Kidney tubule cell (primary cell): Measurements from ENCODE around the gene SUSD2.
"Not testable (repeated sequence)": the region's sequence is repeated elsewhere in the genome, so short reads cannot be mapped to it uniquely, and the experiment has no call there.

ENCODE experiments used
- DNase-seq: peaks from one replicate; pipeline ENCODE4 v3.0.0-alpha.2; 2018; ENCODE audit warnings: low spot score

SUSD2 gene, protein sequence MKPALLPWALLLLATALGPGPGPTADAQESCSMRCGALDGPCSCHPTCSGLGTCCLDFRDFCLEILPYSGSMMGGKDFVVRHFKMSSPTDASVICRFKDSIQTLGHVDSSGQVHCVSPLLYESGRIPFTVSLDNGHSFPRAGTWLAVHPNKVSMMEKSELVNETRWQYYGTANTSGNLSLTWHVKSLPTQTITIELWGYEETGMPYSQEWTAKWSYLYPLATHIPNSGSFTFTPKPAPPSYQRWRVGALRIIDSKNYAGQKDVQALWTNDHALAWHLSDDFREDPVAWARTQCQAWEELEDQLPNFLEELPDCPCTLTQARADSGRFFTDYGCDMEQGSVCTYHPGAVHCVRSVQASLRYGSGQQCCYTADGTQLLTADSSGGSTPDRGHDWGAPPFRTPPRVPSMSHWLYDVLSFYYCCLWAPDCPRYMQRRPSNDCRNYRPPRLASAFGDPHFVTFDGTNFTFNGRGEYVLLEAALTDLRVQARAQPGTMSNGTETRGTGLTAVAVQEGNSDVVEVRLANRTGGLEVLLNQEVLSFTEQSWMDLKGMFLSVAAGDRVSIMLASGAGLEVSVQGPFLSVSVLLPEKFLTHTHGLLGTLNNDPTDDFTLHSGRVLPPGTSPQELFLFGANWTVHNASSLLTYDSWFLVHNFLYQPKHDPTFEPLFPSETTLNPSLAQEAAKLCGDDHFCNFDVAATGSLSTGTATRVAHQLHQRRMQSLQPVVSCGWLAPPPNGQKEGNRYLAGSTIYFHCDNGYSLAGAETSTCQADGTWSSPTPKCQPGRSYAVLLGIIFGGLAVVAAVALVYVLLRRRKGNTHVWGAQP

DNA sequence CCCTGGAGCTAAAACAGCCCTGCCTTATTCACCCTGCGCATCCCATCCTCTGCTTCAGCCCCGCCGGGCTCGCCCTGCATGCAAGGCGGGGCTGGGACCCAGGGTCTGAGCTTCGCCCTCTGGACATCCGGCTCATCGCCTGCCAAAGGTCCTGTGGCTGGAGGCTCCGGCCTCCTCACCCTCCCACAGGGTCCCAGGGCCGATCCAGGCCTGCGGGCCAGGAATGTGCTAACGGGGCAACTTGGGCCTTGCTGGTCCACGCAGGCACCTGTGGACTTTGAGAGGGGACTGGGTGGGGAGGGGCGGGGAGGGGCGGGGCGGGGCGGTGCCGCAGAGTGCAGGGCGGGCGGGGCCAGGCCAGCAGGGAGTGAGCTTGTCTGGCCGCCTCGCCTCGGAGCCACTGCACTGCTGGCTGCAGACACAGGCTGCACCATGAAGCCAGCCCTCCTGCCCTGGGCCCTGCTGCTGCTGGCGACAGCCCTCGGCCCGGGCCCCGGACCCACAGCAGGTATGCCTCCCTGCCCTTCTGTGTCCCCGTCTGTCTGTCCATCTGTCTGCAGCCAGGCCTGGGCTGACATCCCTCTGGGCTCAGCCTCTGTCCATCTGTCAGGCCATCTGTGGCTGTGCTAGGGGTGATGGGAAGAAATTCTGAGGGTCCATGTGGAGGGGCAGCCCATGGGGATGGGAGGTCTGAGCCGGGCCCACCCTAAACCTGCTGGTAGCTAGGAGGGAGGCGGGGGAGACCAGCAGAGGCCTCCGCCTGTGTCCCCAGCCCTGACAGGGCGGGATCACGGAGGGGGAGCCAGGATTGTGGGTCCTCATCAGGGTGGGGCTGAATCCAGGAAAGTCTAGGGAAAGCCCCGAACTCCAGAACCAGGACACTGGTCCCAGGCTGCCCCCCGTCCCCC lies at the start of gene SUSD2:
SUSD2 (plus strand) TSS at position 400 of the 908 bp plus-strand sequence; CDS start at position 433, 33 bp downstream.
- no peak for DNase-seq

DNA sequence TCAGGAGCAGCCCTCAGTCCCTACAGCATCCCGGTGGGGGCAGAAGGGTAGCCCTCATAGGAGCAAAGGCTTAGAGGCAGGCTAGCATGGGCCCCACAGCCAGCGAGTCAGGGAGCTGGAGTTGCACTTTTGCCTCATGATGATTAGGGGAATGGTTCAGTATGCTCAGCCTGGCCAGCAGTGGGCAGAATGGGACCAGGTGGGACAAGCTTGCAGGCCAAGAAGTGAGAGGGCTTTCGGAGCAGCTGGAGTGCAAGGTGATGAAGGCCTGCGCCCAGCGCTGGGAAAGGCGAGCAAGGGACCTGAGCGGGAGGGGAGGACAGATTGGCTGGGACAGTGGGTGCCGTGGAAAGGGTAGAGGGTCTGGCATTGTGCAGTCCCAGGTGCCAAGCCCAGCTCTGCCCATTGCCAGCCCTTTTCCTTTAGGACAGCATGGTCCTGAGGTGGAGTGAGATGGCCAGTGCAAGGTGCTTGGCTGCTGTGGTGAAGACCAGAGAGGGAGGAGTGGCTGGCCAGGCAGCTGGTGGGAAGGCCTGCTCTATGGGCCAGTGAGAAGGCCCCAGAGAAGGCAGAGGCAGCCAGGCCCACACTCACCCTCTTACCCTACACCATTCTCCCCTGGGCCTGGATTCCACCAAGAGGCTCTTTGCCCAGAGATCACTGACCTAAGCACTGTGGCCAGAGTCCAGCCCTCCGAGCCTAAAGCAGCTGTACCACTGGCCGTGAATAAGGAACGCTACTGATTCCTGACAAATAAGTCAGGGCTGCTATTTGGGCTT lies 47.9 kb upstream of the SUSD2 start:
- DNase-seq, result no peak

DNA sequence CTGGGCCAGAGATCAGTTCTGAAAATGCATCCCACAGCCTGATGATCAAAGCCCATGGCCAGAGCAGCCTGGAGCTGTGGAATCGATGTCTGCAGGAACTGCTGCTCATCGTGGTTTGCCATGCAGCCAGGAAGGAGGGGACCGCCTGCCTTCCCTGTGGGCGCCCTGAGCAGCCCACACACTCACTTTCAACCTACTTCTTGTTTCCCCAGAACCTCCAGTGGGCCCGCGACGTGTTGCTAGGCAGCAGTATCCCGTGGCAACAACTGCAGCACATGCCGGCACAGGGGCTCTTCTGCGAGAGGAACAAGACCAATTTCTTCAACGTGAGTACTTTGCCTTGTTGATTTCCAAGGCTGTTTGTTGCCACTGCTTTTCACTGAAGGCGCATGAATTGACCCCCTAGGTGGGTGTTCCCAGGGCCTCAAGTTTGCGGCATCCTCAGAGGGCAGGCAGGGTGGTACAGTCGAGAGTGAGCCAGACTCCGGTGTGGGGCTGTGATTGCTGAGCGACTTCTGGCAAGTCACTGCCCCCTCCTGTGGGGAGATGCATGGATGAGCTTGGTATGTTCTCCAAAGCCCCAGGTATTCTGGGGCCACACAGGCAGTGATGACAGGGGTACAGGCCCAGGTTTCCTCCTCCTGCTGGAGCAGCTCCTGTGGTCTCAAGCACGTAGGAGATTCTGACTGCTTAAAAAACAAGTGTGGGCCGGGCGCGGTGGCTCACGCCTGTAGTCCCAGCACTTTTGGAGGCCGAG lies 47.0 kb upstream of the SUSD2 start:
- DNase-seq, result no peak

DNA sequence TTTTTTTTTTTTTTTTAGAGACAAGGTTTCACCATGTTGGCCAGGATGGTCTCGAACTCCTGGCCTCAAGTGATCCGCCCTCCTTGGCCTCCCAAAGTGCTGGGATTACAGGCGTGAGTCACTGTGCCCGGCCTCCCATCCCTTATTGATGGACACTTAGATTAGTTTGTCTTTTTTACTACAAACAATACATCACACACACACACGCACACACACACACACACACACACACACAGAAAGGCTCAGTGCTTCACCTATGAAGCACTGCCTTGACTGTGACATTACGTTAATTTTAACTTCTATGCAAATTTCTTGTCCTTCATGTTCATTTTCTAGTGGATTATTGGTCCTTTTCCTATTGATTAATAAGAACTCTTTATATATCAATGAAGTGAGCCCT lies 44.8 kb upstream of the SUSD2 start:
- not testable (repeated sequence) for DNase-seq

DNA sequence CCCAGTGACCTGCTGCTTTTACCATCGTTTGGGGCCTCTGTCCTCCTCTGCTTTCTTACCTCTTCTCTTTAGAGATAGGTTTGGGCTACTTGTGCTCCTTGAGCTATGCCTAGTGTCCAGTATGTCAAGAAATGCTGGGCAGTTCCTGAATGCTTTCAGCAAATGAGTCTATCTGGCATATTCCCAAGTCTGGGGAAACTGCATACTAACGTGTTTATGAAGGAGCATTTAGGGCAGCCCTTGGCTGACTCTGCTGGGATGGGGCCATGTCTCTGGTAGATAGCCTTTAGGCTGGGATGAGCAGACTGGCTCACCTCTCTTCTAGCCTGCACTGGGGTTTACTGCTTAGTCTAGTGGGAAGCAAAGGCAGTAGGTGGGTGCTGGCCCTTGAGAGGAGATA lies 43.7 kb upstream of the SUSD2 start:
- DNase-seq, result no peak

DNA sequence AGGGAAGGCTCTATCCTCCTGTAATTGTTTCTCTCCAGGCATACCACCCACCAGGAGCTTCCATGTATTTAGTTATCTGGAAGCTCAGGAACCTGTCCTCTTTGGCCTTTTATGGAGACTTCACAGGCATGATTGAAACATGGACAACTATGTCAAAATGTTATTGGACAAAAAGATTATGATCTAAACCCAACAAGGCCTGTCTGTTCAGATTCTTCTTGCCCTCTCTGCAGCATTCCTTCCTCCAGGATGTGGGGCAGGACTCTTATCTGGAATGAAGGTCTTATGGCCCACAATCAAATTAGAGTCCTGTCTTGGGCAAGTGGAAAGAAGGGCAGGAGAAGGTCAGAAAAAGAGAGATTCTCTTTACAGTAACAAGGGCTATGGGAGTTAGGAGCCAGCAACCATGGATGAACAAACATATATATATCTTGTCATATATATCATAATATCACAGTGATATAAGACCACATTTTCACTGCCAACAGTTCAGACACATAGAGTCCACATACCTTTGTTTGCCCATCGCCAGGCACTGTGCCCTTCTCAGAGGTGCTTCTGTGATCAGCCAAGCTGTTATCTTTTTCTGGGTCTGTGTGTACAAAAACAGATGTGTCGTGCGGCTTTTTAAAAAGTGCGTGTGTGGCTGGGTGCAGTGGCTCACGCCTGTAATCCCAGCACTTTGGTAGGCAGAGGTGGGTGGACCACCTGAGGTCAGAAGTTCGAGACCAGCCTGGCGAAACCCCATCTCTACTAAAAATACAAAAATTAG lies 42.5 kb upstream of the SUSD2 start:
- DNase-seq, result no peak

DNA sequence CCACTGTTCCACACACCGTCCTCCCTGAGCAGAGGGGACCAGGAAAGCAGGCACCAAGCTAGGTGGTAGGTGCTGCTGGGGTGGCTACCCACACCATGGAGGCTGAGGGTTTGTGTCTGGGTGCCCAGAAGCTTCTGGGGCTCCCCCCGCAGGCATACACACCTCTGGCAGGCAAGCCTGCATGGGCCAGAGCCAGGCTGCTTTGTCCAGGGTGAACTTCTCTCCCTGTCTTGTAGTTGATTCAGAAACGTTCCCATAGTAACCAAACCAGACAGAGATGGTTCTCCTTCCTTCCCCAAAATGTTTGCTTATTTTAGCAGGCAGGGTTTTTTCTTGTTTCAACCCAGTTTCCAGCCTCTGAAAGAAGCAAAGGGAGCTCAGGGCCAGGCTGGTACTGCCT lies 40.9 kb upstream of the SUSD2 start:
- DNase-seq, result no peak

DNA sequence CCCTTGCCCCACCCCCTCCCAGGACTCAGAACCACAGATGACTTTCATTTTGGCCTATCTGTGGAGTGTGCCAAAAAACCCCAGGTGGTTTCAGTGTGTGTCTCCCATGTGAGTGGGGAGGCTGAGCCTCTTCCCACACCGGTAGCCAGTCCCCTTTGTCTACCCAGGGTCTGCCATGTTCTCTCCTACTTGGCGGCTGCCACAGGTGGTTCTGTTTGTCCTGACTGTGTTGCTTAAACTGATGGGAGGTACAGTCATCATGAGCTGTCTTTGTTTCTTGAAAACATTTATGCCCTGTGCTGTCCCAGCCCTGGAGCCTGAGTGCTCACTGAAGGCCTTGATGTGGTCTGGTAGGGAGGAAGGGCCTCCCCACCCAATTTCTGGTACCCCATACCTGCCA lies 39.7 kb upstream of the SUSD2 start:
- DNase-seq, result peak; percentile 61

DNA sequence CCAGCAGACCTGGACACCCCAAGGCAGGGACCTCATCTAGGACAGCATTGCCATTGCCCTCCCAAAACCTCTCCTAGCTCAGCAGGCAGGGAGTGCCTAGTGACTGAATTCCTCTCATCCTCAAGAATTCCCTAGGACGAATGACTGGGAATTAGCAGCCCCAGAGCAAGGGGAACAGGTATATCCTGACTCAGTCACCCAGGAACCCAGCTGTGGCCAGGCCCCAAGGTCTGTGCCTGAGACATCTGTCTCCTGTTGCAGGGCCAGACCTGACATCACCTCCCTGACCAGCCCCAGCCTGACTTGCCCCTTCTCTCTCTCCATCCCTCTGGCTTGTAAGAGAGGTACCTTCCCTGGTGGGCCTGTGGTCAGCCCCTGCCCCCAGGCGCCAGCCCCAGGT lies 39.0 kb upstream of the SUSD2 start:
- peak; percentile 65 for DNase-seq

DNA sequence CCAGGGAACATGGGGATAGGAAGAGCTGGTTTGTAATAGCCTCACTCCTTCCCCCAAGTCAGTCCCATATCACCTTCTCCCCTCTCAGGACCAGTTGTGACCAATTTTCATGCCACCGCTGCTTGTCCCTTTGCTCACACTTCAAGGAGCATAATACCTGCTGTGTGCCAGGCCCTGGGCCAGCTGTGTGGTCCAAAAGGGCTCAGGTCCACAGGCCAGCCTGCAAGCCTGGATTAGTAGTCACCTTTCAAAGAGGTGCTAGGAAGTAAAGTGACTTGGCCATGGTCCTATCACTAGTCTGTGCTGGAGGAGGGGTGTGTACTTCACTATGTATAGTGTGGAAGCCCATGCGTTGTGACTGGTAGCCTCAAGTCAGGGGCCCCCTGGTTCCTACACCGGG lies 38.5 kb upstream of the SUSD2 start:
- DNase-seq, result no peak

DNA sequence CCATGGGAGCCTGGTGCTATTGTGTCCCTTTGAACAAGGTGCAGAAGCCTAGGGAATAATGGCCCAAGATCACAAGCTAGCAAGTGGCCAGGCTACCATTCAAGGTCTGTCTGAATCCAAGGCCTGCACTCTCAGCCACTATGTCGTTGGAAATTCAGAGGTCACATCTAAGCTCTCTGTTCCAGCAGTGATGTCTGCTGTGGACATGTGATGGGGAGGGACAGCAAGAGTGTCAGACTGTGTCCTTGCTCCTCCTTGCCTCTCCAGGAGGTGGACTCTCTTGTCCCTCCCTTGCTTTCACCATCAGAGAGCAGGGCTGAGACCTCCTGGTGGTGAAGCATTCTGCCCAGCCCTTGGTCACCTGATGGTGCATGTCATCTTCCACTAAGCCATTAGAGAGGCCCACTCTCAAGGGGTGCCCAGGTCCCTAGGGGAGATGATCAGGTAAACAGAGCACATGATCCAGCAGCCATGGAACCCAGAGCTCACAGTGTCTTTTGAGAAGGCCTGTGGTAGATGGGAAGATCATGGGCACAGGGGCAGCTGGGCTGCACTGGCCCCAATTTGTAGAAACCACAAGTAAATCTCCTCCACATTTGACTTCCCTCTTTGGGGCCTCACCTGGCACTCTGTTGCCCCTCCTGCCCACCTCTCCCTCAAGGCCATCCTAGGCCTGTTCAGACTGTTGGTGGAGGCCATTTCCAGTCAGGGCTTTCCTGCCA lies 37.1 kb upstream of the SUSD2 start:
- DNase-seq, result no peak

DNA sequence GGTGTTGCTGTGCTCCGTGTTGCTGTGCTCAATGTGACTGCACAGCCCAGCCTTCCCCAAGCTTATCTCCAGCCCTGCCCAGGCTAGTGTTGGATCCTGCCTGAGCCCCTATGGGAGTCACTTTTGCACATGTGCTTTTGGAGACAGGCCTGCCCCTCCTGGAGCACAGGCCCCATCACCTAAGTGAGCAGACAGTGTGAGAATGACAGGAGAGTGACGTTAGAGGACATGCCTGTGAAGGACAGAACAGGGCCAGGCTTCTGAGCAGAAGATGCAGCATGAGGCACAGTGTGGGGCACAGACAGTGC lies 36.6 kb upstream of the SUSD2 start:
- DNase-seq, result no peak

DNA sequence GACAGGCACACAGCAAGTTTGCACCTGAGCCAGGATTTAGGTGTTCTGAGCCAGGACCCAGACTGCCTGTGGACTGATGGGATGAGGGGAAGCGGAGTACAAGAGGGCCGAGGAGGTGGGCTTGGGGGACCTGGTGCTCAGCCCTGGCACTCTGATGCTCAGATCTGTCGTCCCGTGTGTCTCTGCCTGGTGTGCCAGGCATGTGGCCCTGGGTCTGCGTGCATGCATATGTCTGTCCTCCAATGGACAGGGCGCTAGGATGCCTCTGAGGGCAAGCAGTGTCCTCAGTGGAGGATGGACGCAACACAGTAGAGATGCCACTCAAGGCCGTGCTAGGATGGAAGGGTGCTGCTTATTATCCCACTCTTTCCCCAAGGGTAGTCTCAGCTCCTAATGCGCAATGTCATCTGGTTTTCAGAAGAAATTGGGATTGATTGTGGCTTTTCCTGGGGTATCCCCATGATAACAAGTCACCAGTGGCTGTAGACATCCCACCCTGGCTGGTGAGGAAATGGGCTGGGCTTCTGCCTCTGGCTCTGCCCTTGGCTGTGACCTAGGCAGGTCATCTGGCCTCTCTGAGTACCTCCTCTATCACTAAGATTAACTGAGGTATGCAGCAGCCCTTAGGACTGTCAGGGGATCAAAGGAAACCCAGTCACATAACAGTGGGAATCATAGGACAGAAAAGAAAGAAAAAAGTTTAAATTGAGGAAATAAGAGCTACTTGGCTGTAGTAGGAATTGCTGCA lies 35.7 kb upstream of the SUSD2 start:
- DNase-seq, result no peak

DNA sequence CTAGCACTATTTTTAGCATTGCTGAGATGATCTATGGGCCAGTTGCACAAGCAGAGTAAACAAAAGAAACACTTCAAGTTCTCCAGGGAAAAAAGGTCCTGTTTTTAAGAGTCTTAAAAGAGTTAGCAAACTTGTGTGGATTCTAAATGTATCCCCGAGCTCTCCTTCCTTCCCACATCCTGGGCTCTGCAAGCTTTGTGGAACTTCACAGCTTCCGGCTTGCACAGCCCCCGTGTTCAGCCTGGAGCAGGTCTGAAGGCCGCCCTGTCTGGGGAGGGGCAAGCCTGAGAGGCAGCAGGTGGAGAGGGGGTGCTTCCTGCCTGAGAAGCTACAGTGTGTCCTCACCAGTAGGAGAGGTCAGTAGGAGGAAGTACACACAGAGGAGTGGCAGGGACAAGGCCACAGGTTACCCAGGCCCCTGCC lies 35.1 kb upstream of the SUSD2 start:
- DNase-seq, result peak; percentile 72

DNA sequence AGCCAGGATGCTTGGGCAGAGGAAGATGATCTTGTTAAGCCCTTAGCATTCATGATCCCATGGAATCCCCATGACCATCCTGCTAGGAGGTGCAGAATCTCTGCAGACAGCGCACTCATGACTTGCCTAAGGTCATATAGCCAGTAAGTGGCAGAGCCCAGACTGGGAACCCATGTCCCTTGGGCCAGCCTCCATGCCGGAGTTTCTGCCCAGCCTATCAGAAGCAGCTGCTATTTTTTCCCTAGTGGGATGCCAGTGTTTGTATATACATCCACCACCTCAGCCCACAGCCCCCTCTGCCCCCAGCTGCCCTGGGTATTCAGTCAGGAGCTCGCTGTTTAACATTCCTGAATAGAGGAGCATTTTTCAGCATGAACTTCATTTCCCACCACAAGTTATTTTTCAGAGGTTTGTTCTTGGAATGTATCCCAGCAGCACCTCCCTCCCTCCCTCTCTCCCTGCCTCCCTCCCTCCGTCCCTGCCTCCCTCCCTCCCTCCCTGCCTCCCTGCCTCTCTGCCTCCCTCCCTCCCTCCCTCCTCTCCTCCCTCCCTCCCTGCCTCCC lies 34.4 kb upstream of the SUSD2 start:
- peak; percentile 33 for DNase-seq

DNA sequence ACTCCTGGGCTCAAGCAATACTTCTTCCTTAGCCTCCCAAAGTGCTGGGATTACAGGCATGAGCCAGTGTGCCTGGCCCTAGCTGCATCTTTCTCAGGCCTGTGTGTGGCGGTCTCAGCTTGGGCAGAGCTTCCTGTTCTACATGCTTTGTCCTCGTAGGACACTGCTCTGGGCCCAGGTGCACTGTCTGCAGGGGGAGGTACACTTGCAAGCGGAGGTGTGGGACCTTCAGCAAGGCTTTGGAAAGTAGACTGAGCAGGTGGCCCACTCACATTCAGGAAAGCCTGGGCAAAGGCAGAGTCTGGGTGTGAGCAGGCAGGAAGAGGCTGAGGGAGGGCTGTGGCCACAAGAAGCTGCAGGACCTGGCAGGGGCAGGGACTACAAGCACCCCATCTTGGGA lies 33.6 kb upstream of the SUSD2 start:
- no peak for DNase-seq

DNA sequence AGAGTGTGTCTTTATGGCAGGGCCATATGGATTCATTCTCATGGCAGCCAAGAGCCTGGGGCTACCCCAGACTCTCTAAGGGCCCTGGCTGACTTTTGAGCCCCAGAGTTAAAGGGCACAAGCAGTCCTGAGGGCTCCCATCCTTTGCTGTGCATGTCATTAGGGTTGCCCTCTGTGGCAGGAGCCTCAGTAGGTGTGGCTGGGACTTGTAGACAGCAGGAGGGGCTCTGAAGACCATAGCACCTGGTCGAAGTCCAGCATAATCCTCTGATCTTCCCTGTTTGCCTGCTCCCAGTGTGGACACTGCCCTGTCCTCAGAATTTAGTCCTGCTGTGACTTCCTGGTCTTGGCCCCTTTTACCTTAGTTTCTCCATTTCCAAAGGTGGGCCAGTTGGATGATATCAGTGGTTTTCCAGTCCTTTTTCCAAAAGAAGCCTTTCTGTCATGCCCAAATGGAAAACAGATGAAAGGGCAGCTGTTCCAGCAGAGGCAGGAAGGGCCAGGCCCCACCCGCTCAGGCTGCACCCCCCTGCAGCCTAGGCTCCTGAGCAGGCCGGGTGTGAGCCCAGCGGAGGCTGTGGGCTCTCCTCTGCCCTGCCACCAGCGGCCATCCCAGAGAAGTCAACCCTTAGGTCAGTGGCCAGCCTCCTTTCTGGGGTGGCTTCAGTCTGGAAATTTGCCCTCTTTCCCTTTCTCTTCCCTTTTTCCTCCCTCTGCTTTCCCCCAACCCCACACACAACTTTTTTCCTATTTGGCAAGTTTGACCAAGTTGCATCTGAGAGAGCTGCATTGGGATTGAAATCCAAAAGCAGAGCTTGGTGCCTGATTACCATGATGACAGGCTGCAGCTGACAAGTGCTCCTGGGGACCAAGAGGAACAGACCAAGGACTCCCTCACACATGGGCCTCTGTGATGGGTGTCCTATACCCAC lies 32.8 kb upstream of the SUSD2 start:
- DNase-seq, result no peak
